Stimulated activated CD4-positive, alpha-beta T cell treated with anti-CD3 and anti-CD28 coated beads, Interleukin-4, amount 100 ng/mL, for 24 hours (primary cell): ENCODE data around the gene POTEG.
"Not testable (repeated sequence)": the region's sequence is repeated elsewhere in the genome, so short reads cannot be mapped to it uniquely, and the experiment has no call there.

Experiments used
- DNase-seq: peaks from one replicate; pipeline ENCODE4 v3.0.0-alpha.2; 2020

The POTEG gene

GRCh38 chr14:19372813-19373500 is 61.2 kb downstream of the POTEG start:
- not testable (repeated sequence) for DNase-seq

DNA sequence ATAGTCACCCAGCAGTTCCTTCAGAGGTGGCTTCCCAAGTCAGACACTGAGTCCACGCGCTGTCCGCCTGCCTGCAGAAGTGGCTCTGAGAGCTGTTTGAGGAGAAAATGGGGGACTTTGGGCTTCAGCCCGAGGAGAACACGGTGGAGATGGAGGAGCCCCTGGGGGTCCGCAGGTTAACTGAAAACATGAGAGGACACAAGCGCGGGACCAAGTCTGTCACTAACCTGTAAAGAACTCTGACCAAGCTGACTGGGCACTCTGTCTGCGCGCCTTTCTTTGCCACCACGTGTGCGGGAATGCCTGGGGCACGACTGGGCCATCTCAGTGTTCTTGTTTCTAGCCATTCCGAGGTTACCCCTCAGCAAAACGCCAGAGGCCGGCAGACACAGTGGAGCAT is 62.4 kb downstream of the POTEG start:
- DNase-seq, result not testable (repeated sequence)

DNA sequence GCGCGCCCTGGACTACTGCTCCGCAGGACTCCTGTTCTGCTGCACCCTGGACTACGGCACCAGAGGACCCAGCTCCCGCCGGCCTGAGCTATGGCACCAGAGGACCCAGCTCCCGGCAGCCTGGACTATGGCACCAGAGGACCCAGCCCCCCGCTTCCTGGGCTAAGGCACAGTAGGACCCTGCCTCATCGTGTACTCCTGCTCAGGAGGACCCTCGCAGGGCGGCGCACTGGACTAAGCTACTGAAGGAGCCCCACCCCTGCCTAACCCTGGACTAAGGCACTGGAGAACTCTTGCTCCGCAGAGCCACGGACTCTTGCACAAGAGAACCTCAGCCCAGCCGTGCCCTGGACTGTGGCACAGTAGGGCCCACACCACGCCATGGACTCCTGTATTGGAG is 71.3 kb downstream of the POTEG start:
- not testable (repeated sequence) for DNase-seq

DNA sequence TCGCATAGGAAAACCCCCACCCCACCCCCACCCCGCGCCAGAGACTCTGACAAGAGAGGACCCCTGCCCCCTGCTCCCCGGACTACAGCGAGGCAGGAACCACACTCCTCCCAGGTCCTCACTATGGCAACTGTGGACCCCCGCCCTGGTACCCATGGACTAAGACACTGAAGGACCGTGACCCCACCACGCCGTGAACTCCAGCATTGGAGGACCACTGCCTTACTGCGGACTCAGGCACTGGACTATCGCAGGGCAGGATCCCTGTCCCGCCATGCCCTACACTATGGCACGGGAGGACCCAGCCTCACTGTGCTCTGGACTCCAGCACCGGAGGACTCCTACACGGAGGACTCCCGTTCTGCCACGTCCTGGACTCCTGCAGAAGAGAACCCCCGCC is 71.8 kb downstream of the POTEG start:
- DNase-seq, result not testable (repeated sequence)

GRCh38 chr14:19361636-19362253 is 72.4 kb downstream of the POTEG start:
- not testable (repeated sequence) for DNase-seq

GRCh38 chr14:19360937-19361635 is 73.1 kb downstream of the POTEG start:
- DNase-seq, result not testable (repeated sequence)
